D721Med (cell line): ENCODE data around the gene IVD.

Source experiments
- DNase-seq: peaks from one replicate; pipeline ENCODE4 v3.0.0; 2011; ENCODE audit warnings: low spot score; ENCODE audit not compliant: insufficient read length
- FAIRE-seq: peaks from 2 replicates; lab custom pipeline; 2011; peaks lifted over from hg19 to GRCh38; lab: Jason Lieb, UNC
- CTCF ChIP-seq: IDR thresholded peaks from 2 replicates; pipeline ENCODE4 v1.5.1; 2012; ENCODE audit warnings: mild to moderate bottlenecking, control low read depth; ENCODE audit not compliant: insufficient read depth; ENCODE audit errors: missing control alignments

The IVD gene

DNA sequence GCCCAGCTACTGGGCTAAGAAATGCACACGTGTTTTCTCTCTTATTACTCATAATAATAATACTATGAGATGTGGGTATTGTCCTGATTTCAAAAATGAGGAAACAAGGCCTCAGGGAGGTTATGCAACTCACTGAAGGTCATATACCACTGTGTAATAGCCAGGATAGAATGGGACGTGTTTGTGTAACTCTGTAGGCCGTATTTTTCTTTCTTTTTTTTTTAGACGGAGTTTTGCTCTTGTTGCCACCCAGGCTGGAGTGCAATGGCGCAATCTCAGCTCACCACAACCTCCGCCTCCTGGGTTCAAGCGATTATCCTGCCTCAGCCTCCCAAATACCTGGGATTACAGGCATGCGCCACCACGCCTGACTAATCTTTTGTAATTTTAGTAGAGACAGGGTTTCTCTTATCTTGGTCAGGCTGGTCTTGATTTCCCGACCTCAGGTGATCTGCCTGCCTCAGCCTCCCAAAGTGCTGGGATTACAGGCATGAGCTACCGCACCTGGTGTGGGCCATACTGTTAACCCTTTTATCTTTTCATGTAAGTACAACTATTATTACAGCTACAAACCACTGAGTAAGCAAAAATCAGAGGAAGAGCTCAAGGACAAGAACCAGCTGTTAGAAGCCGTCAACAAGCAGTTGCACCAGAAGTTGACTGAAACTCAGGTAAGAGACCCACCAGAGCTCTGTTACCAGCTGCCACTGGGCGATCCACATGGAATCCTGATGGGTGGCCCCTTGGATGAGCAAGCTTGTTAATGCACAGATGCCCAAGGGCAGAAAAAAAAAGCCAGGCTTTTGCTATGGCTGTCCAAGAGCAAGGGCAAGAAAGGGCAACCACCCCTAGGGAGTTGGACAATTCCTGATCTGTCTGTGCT, 16.4 kb upstream of the IVD start:
- no peak for TF ChIP-seq CTCF
- DNase-seq (no peak), FAIRE-seq (no peak)

GRCh38 chr15:40389824-40390595, 15.6 kb upstream of the IVD start:
- no peak for TF ChIP-seq CTCF
- FAIRE-seq (no peak), DNase-seq (no peak)

GRCh38 chr15:40392986-40393948, 12.3 kb upstream of the IVD start:
- DNase-seq, result no peak
- TF ChIP-seq CTCF, result no peak

DNA sequence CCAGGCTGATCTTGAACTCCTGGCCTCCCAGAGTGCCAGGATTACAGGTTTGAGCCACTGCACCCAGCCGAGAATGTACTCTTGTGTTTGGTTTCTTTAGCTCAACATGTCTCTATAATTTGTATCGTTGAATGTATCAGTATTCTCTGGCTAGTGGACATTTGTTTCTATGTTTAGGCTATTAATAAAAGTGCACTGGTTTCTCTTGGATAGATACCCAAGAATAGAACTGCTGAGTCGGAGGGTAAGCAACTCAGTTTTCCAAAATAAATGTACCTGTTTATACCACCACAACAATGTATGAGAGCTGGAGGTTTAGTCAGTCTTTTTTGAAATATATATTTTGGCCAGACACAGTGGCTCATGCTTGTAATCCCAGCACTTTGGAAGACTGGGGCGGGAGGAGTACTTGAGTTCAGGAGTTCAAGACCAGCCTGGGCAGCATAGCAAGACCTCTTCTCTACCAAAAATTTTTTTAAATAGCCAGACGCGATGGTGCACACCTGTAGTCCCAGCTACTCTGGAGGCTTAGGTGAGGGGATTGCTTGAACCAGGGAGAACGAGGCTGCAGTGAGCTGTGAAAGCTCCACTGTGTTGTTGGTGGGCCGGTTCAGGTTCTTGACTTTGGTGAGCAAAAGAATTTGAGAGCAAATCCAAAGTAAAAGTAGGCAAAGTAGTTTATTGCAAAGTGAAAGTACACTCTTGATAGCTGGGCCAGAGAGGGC, 7.7 kb upstream of the IVD start:
- no peak for FAIRE-seq
- TF ChIP-seq CTCF, result no peak
- DNase-seq, result no peak

More at GRCh38 chr15:40392986-40393948, 12.3 kb upstream of the IVD start:
- no peak for FAIRE-seq

- DNase-seq (no peak), FAIRE-seq (no peak)
- no peak for TF ChIP-seq CTCF
These were observed 7.2 kb upstream of the IVD start for GRCh38 chr15:40398413-40398873.

GRCh38 chr15:40399370-40399769, 6.2 kb upstream of the IVD start:
- TF ChIP-seq CTCF, result no peak
- DNase-seq (no peak), FAIRE-seq (no peak)
